Neural progenitor cell (in vitro differentiated cells): ENCODE data around the gene TENT5A. TPM values are rescaled to one million over a fixed set of nuclear protein-coding genes. Genes with fewer than 3 reads are reported as not detected.

Experiments
- DNase-seq: peaks from one replicate; pipeline ENCODE4 v3.0.0-alpha.2; 2016; ENCODE audit warnings: low spot score
- H2AFZ ChIP-seq: fragments of 200-600 bp; sonication (generic); replicated peaks from 2 replicates; pipeline ENCODE4 v1.6.1; 2016; ENCODE audit warnings: antibody characterized with exemption
- H3F3A ChIP-seq: fragments of 200-600 bp; sonication (generic); 2 replicates; pipeline ENCODE4 v1.6.1; 2016; ENCODE audit warnings: antibody characterized with exemption, low read depth
- H3K27ac ChIP-seq: fragments of 200-600 bp; sonication (generic); 2 replicates; pipeline ENCODE4 v1.5.1; 2016; ENCODE audit warnings: mild to moderate bottlenecking
- H3K27me3 ChIP-seq: fragments of 200-600 bp; sonication (generic); 2 replicates; pipeline ENCODE4 v1.6.1; 2016; ENCODE audit warnings: mild to moderate bottlenecking, moderate library complexity
- H3K36me3 ChIP-seq: fragments of 200-600 bp; sonication (generic); 2 replicates; pipeline ENCODE4 v1.5.1; 2016
- H3K4me1 ChIP-seq: fragments of 200-600 bp; sonication (generic); 2 replicates; pipeline ENCODE4 v1.6.1; 2016; ENCODE audit warnings: mixed run types
- H3K4me2 ChIP-seq: fragments of 200-600 bp; sonication (generic); 2 replicates; pipeline ENCODE4 v1.6.1; 2016
- H3K4me3 ChIP-seq: fragments of 200-600 bp; sonication (generic); 2 replicates; pipeline ENCODE4 v1.5.1; 2016
- H3K79me2 ChIP-seq: fragments of 200-600 bp; sonication (generic); 2 replicates; pipeline ENCODE4 v1.6.1; 2016; ENCODE audit warnings: low read depth
- H3K9ac ChIP-seq: fragments of 200-600 bp; sonication (generic); 2 replicates; pipeline ENCODE4 v1.6.1; 2016
- H3K9me3 ChIP-seq: fragments of 200-600 bp; sonication (generic); 2 replicates; pipeline ENCODE4 v1.5.1; 2016; ENCODE audit warnings: low read depth
- H4K20me1 ChIP-seq: fragments of 200-600 bp; sonication (generic); 2 replicates; pipeline ENCODE4 v1.6.1; 2016; ENCODE audit warnings: low read depth
- H3K27ac Mint-ChIP-seq: 3 replicates; pipeline ENCODE4 v1.8.0; 2021; ENCODE audit warnings: mixed read lengths
- H3K27me3 Mint-ChIP-seq: 2 replicates; pipeline ENCODE4 v1.8.0; 2022; ENCODE audit warnings: low read depth, mild to moderate bottlenecking, inconsistent platforms, moderate library complexity, mixed read lengths; ENCODE audit not compliant: insufficient read depth
- H3K36me3 Mint-ChIP-seq: 3 replicates; pipeline ENCODE4 v1.8.0; 2021; ENCODE audit warnings: mixed read lengths
- H3K4me1 Mint-ChIP-seq: 3 replicates; pipeline ENCODE4 v1.8.0; 2021; ENCODE audit warnings: mixed read lengths
- H3K4me3 Mint-ChIP-seq: 3 replicates; pipeline ENCODE4 v1.8.0; 2021; ENCODE audit warnings: mild to moderate bottlenecking, moderate library complexity, mixed read lengths
- H3K9me3 Mint-ChIP-seq: 3 replicates; pipeline ENCODE4 v1.8.0; 2020; ENCODE audit warnings: mixed read lengths
- EZH2 ChIP-seq: fragments of 200-600 bp; sonication (generic); IDR thresholded peaks from 2 replicates; pipeline ENCODE4 v1.6.1; 2017; ENCODE audit warnings: antibody characterized with exemption, mild to moderate bottlenecking, moderate library complexity
- EZH2phosphoT487 ChIP-seq: fragments of 200-600 bp; sonication (generic); IDR thresholded peaks from 2 replicates; pipeline ENCODE4 v1.6.1; 2017; ENCODE audit warnings: antibody characterized with exemption
- total RNA-seq: library from RNA; depleted of rRNA; stranded (reverse); fragments of >200 nt; gene quantifications from 2 replicates; pipeline ENCODE4 v1.2.3, GENCODE V29; 2015; ENCODE audit warnings: low replicate concordance
- TF ChIP-seq, protein P1 (sequence below): fragments of 200-600 bp; sonication (generic); IDR thresholded peaks from 2 replicates; pipeline ENCODE4 v1.5.1; 2017; ENCODE audit warnings: antibody characterized with exemption, mild to moderate bottlenecking

The TENT5A gene
- total RNA-seq, 1 donor from 2014 or later: 11.7 TPM

DNA sequence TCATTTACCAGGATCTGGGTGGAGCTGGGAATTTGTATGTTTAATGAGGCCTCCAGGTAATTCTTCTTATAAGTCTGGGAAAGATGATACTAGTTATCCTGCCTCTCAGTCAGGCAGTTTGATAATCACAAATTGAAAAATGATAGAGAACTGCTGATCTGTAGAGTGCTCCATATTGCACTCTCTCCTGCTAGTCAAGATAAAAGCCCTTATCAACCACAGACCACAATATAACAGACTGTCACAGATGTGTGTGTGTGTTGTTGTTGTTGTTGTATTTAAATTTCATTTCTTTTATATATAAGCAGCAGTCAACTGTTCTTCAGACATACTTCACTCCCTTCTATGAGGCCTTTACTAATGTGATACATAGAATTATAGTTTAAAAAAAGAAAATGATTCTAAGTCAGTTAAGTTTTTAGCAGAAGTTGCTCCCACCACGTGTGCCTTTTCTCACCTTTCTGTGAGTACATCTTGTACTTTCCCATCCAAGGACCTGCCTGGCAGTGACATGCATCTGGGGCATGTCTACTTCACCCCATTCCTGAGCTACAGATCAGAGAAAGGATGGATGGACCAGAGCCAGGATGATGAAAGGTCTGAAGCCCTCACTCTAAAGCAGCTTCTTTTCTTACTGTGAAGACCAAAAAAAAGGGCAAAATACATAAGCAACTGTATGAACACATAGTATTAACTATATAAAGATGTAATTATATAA, 29.8 kb downstream of the TENT5A start:
- Histone ChIP-seq H2AFZ (no peak overlapping the region), H3K4me3 (no peak overlapping the region), H3K4me2 (no peak overlapping the region), H3K9me3 (no peaks in the 10 kb centered on the region), H3K9ac (no peak overlapping the region), H3F3A (no peaks in the 10 kb centered on the region), H4K20me1 (no peaks in the 10 kb centered on the region), H3K36me3 (no peaks in the 10 kb centered on the region), H3K79me2 (no peaks in the 10 kb centered on the region), H3K4me1 (no peaks in the 10 kb centered on the region), H3K27me3 (no peaks in the 10 kb centered on the region), H3K27ac (no peak overlapping the region)
- Mint-ChIP-seq H3K36me3 (no peaks in the 10 kb centered on the region), H3K4me3 (no peak overlapping the region), H3K27me3 (no peaks in the 10 kb centered on the region), H3K27ac (no peak overlapping the region), H3K9me3 (no peaks in the 10 kb centered on the region), H3K4me1 (no peaks in the 10 kb centered on the region)
- TF ChIP-seq EZH2 (no peak), EZH2phosphoT487 (no peak)
- TF ChIP-seq, protein P1, sequence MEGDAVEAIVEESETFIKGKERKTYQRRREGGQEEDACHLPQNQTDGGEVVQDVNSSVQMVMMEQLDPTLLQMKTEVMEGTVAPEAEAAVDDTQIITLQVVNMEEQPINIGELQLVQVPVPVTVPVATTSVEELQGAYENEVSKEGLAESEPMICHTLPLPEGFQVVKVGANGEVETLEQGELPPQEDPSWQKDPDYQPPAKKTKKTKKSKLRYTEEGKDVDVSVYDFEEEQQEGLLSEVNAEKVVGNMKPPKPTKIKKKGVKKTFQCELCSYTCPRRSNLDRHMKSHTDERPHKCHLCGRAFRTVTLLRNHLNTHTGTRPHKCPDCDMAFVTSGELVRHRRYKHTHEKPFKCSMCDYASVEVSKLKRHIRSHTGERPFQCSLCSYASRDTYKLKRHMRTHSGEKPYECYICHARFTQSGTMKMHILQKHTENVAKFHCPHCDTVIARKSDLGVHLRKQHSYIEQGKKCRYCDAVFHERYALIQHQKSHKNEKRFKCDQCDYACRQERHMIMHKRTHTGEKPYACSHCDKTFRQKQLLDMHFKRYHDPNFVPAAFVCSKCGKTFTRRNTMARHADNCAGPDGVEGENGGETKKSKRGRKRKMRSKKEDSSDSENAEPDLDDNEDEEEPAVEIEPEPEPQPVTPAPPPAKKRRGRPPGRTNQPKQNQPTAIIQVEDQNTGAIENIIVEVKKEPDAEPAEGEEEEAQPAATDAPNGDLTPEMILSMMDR: no peak
- DNase-seq: no peak

DNA sequence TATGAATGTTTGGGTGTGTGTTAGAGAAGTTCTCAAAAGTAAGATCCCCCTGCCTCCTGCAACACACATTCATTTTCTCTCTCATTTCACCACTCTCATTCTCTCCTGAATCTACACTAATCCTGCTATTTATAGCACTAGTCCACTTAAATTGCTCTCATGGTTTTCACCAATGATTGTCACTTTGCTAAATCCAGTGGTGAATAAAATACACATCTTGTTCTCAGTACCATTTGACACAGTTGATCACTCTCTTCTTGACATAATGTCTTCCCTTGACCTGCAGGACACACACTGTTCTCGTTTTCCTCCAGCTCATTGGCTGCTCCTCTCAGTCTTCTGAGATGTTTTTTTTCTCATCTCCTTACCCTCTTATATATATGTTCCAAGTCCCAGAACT, 32.1 kb downstream of the TENT5A start:
- H4K20me1 ChIP-seq: no peaks in the 10 kb centered on the region
- no peak overlapping the region for H3K27ac ChIP-seq
- no peak overlapping the region for H3K4me3 ChIP-seq
- H3K4me2 ChIP-seq: no peak overlapping the region
- no peaks in the 10 kb centered on the region for H3K27me3 ChIP-seq
- no peaks in the 10 kb centered on the region for H3K4me1 ChIP-seq
- H3F3A ChIP-seq: no peaks in the 10 kb centered on the region
- no peaks in the 10 kb centered on the region for H3K4me1 Mint-ChIP-seq
- H3K27ac Mint-ChIP-seq: no peak overlapping the region
- H3K9ac ChIP-seq: no peak overlapping the region
- H3K27me3 Mint-ChIP-seq: no peaks in the 10 kb centered on the region
- no peak overlapping the region for H3K4me3 Mint-ChIP-seq
- no peak for DNase-seq
- H2AFZ ChIP-seq: no peak overlapping the region
- H3K36me3 Mint-ChIP-seq: no peaks in the 10 kb centered on the region
- no peaks in the 10 kb centered on the region for H3K79me2 ChIP-seq
- H3K9me3 ChIP-seq: no peaks in the 10 kb centered on the region
- H3K9me3 Mint-ChIP-seq: no peaks in the 10 kb centered on the region
- H3K36me3 ChIP-seq: no peaks in the 10 kb centered on the region
- TF ChIP-seq, protein P1: no peak
- no peak for TF ChIP-seq EZH2phosphoT487
- no peak for TF ChIP-seq EZH2

DNA sequence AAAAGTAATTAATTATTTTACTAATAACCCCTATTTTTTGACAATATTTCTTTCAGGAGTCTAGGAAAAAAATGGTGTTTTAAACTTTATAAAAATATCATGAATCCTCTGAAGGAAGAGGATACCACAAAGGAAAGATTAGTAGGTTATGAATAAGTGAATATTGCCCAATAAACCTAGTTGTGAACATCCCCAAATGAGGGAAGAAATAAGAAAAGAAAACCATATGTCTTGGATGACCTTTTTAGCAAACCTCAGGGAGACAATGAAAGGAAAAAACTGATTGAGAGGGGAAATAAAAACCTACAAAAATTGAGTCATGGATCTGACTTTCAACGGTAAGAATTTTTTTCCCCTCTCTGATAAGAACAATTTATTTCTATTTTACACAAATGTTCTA, 34.4 kb downstream of the TENT5A start:
- H3K27me3 ChIP-seq: no peaks in the 10 kb centered on the region
- H3K79me2 ChIP-seq: no peaks in the 10 kb centered on the region
- no peaks in the 10 kb centered on the region for H3K9me3 Mint-ChIP-seq
- no peak overlapping the region for H3K27ac Mint-ChIP-seq
- DNase-seq: no peak
- no peaks in the 10 kb centered on the region for H3K36me3 Mint-ChIP-seq
- no peaks in the 10 kb centered on the region for H3K4me1 ChIP-seq
- no peaks in the 10 kb centered on the region for H3K36me3 ChIP-seq
- no peaks in the 10 kb centered on the region for H3F3A ChIP-seq
- H3K27ac ChIP-seq: no peak overlapping the region
- H3K27me3 Mint-ChIP-seq: no peaks in the 10 kb centered on the region
- H3K9me3 ChIP-seq: no peaks in the 10 kb centered on the region
- H3K4me3 ChIP-seq: no peak overlapping the region
- H4K20me1 ChIP-seq: no peaks in the 10 kb centered on the region
- no peak for TF ChIP-seq EZH2phosphoT487
- no peak for TF ChIP-seq EZH2
- TF ChIP-seq, protein P1: no peak
- H3K4me2 ChIP-seq: no peak overlapping the region
- H3K4me1 Mint-ChIP-seq: no peaks in the 10 kb centered on the region
- no peak overlapping the region for H2AFZ ChIP-seq
- no peak overlapping the region for H3K9ac ChIP-seq
- no peak overlapping the region for H3K4me3 Mint-ChIP-seq
